ENCODE measurements around the gene CHD3.
A peak's percentile ranks its signal among the peaks of the same experiment; 100 is the strongest.

The CHD3 gene

DNA sequence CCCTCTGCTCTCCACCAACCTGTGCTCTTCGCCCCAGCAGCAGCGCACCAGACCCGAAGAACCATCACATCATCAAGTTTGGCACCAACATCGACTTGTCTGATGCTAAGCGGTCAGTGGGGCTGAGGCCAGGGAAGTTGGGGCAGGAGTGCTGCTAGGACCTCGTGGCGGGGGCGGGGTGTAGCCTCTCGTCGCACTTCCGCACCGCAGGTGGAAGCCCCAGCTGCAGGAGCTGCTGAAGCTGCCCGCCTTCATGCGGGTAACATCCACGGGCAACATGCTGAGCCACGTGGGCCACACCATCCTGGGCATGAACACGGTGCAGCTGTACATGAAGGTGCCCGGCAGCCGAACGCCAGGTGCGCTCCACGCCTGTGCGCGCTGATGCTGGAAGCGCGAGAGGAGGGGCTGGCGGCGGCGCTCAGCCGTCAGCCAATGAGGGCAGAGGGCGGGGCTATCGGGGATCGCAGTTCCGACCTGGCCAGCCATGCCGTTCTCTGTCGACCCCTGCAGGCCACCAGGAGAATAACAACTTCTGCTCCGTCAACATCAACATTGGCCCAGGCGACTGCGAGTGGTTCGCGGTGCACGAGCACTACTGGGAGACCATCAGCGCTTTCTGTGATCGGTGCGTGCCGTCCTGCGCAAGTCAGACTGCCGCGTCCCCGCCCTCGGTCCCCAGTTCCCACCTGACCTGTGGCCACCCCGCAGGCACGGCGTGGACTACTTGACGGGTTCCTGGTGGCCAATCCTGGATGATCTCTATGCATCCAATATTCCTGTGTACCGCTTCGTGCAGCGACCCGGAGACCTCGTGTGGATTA is 36.9 kb upstream of the CHD3 start (continued):
- TF ChIP-seq, protein P1, sequence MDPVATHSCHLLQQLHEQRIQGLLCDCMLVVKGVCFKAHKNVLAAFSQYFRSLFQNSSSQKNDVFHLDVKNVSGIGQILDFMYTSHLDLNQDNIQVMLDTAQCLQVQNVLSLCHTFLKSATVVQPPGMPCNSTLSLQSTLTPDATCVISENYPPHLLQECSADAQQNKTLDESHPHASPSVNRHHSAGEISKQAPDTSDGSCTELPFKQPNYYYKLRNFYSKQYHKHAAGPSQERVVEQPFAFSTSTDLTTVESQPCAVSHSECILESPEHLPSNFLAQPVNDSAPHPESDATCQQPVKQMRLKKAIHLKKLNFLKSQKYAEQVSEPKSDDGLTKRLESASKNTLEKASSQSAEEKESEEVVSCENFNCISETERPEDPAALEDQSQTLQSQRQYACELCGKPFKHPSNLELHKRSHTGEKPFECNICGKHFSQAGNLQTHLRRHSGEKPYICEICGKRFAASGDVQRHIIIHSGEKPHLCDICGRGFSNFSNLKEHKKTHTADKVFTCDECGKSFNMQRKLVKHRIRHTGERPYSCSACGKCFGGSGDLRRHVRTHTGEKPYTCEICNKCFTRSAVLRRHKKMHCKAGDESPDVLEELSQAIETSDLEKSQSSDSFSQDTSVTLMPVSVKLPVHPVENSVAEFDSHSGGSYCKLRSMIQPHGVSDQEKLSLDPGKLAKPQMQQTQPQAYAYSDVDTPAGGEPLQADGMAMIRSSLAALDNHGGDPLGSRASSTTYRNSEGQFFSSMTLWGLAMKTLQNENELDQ (tag by site-specific recombination; IDR thresholded peaks at IDR 0.05; ENCODE audit: low read depth): no peak
- TF ChIP-seq, protein P2, sequence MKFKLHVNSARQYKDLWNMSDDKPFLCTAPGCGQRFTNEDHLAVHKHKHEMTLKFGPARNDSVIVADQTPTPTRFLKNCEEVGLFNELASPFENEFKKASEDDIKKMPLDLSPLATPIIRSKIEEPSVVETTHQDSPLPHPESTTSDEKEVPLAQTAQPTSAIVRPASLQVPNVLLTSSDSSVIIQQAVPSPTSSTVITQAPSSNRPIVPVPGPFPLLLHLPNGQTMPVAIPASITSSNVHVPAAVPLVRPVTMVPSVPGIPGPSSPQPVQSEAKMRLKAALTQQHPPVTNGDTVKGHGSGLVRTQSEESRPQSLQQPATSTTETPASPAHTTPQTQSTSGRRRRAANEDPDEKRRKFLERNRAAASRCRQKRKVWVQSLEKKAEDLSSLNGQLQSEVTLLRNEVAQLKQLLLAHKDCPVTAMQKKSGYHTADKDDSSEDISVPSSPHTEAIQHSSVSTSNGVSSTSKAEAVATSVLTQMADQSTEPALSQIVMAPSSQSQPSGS (tag by site-specific recombination; IDR thresholded peaks at IDR 0.05; ENCODE audit: low read depth): no peak
- TF ChIP-seq ZNF677 (tag by site-specific recombination; IDR thresholded peaks at IDR 0.05) (no peak), ZSCAN23 (tag by site-specific recombination; IDR thresholded peaks at IDR 0.05) (no peak), ZNF521 (tag by site-specific recombination; IDR thresholded peaks at IDR 0.05) (no peak), ZNF510 (tag by site-specific recombination; IDR thresholded peaks at IDR 0.05; ENCODE audit: insufficient replicate concordance) (no peak), ZNF76 (tag by site-specific recombination; IDR thresholded peaks at IDR 0.05; ENCODE audit: borderline replicate concordance, low read depth) (0 out of 2 replicates have a peak, but pooled peaks have one; percentile 30), FEZF1 (tag by site-specific recombination; IDR thresholded peaks at IDR 0.05) (no peak), ZNF561 (tag by site-specific recombination; IDR thresholded peaks at IDR 0.05; ENCODE audit: borderline replicate concordance) (no peak), ZBTB17 (tag by site-specific recombination; IDR thresholded peaks at IDR 0.05) (peak; percentile 94), ZNF157 (tag by site-specific recombination; IDR thresholded peaks at IDR 0.05) (no peak), KLF10 (tag by site-specific recombination; IDR thresholded peaks at IDR 0.05) (peak; percentile 20; the same call in 1 of the 2 replicates), ZNF169 (tag by site-specific recombination; IDR thresholded peaks at IDR 0.05) (0 out of 2 replicates have a peak, but pooled peaks have one; percentile 10), MZF1 (tag by site-specific recombination; IDR thresholded peaks at IDR 0.05; ENCODE audit: borderline replicate concordance) (no peak)
- TF ChIP-seq, protein P3, sequence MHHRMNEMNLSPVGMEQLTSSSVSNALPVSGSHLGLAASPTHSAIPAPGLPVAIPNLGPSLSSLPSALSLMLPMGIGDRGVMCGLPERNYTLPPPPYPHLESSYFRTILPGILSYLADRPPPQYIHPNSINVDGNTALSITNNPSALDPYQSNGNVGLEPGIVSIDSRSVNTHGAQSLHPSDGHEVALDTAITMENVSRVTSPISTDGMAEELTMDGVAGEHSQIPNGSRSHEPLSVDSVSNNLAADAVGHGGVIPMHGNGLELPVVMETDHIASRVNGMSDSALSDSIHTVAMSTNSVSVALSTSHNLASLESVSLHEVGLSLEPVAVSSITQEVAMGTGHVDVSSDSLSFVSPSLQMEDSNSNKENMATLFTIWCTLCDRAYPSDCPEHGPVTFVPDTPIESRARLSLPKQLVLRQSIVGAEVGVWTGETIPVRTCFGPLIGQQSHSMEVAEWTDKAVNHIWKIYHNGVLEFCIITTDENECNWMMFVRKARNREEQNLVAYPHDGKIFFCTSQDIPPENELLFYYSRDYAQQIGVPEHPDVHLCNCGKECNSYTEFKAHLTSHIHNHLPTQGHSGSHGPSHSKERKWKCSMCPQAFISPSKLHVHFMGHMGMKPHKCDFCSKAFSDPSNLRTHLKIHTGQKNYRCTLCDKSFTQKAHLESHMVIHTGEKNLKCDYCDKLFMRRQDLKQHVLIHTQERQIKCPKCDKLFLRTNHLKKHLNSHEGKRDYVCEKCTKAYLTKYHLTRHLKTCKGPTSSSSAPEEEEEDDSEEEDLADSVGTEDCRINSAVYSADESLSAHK (tag by site-specific recombination; IDR thresholded peaks at IDR 0.05): no peak
- TF ChIP-seq, protein P4, sequence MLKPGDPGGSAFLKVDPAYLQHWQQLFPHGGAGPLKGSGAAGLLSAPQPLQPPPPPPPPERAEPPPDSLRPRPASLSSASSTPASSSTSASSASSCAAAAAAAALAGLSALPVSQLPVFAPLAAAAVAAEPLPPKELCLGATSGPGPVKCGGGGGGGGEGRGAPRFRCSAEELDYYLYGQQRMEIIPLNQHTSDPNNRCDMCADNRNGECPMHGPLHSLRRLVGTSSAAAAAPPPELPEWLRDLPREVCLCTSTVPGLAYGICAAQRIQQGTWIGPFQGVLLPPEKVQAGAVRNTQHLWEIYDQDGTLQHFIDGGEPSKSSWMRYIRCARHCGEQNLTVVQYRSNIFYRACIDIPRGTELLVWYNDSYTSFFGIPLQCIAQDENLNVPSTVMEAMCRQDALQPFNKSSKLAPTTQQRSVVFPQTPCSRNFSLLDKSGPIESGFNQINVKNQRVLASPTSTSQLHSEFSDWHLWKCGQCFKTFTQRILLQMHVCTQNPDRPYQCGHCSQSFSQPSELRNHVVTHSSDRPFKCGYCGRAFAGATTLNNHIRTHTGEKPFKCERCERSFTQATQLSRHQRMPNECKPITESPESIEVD (tag by site-specific recombination; IDR thresholded peaks at IDR 0.05): no peak

DNA sequence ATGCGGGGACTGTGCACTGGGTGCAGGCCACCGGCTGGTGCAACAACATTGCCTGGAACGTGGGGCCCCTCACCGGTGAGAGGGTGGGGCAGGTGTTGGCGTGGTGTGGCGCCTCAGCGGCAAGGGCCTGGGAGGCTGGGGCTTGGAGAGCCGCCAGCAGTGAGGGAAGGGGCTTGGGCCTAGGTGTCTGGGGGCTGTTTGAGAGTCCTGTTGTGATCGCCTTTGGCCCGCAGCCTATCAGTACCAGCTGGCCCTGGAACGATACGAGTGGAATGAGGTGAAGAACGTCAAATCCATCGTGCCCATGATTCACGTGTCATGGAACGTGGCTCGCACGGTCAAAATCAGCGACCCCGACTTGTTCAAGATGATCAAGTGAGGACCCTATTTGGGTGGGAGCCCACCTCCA is 36.3 kb upstream of the CHD3 start:
- CTCF ChIA-PET: interaction anchor here (2.6 to 2.8 kb wide), 2 partner anchors 27 to 29 kb away, joined by 10 to 17 read pairs; no protein-coding TSS in a partner anchor
- Histone ChIP-seq H3K27ac (ENCODE audit: extremely low read depth, low read depth, low read length) (no peak overlapping the region), H3K36me3 (ENCODE audit: control insufficient read depth in 2 of 2, insufficient read depth in 1 of 2, low read length in 2 of 2) (peaks cover 11 to 61% of the 10 kb centered on the region in 2 experiments), H3K4me3 (ENCODE audit: low read depth, low read length) (no peak overlapping the region), H3K4me1 (ENCODE audit: control insufficient read depth, insufficient read depth, low read length) (peaks cover 5% of the 10 kb centered on the region; the same call in 1 of the 2 replicates), H3K9me3 (ENCODE audit: control insufficient read depth, insufficient read depth, low read depth, low read length) (no peaks in the 10 kb centered on the region)
- POLR2A ChIA-PET: no interaction called here
- TF ChIP-seq ZNF830 (tag by site-specific recombination; IDR thresholded peaks at IDR 0.05; ENCODE audit: low read depth) (no peak), ZBTB1 (tag by site-specific recombination; IDR thresholded peaks at IDR 0.05) (no peak), ZBTB21 (tag by site-specific recombination; IDR thresholded peaks at IDR 0.05) (no peak)
- TF ChIP-seq, protein P5, sequence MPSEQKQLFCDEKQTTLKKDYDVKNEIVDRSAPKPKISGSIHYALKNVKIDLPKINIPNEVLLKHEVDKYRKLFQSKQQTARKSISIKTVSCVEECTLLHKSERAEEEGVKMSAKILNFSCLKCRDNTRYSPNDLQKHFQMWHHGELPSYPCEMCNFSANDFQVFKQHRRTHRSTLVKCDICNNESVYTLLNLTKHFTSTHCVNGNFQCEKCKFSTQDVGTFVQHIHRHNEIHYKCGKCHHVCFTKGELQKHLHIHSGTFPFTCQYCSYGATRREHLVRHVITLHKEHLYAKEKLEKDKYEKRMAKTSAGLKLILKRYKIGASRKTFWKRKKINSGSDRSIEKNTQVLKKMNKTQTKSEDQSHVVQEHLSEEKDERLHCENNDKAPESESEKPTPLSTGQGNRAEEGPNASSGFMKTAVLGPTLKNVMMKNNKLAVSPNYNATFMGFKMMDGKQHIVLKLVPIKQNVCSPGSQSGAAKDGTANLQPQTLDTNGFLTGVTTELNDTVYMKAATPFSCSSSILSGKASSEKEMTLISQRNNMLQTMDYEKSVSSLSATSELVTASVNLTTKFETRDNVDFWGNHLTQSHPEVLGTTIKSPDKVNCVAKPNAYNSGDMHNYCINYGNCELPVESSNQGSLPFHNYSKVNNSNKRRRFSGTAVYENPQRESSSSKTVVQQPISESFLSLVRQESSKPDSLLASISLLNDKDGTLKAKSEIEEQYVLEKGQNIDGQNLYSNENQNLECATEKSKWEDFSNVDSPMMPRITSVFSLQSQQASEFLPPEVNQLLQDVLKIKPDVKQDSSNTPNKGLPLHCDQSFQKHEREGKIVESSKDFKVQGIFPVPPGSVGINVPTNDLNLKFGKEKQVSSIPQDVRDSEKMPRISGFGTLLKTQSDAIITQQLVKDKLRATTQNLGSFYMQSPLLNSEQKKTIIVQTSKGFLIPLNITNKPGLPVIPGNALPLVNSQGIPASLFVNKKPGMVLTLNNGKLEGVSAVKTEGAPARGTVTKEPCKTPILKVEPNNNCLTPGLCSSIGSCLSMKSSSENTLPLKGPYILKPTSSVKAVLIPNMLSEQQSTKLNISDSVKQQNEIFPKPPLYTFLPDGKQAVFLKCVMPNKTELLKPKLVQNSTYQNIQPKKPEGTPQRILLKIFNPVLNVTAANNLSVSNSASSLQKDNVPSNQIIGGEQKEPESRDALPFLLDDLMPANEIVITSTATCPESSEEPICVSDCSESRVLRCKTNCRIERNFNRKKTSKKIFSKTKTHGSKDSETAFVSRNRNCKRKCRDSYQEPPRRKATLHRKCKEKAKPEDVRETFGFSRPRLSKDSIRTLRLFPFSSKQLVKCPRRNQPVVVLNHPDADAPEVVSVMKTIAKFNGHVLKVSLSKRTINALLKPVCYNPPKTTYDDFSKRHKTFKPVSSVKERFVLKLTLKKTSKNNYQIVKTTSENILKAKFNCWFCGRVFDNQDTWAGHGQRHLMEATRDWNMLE (tag by site-specific recombination; conservative IDR thresholded peaks at IDR 0.05; ENCODE audit: low read depth): no peak
